ENCODE results near the gene EPPIN.

EPPIN gene

GRCh38 chr20:45538209-45538799 is 8.9 kb downstream of the EPPIN start:
- no peak for DNase-seq (ENCODE audit: low read depth)

- no peak for DNase-seq (ENCODE audit: low read depth)
Observed at GRCh38 chr20:45527294-45527693, 19.9 kb downstream of the EPPIN start.

GRCh38 chr20:45523821-45524220 is 23.4 kb downstream of the EPPIN start:
- no peak for DNase-seq (ENCODE audit: low read depth)

- no peak for DNase-seq (ENCODE audit: low read depth)
Observed at GRCh38 chr20:45518282-45518681, 28.9 kb downstream of the EPPIN start.

- DNase-seq (ENCODE audit: low read depth) = no peak
Observed at GRCh38 chr20:45515147-45515913, 31.9 kb downstream of the EPPIN start, which contains the start of gene SPINT3. Gene SPINT3, minus strand, starts transcription at chr20:45515622. Its CDS starts 14 bp downstream, at chr20:45515608.

GRCh38 chr20:45510242-45510862 is 36.8 kb downstream of the EPPIN start:
- no peak for DNase-seq (ENCODE audit: low read depth)

- DNase-seq (ENCODE audit: low read depth) = no peak
Observed at GRCh38 chr20:45509091-45509490, 38.1 kb downstream of the EPPIN start.

- DNase-seq (ENCODE audit: low read depth) = no peak
Observed at GRCh38 chr20:45508068-45508886, 38.9 kb downstream of the EPPIN start.

GRCh38 chr20:45507011-45507820 is 40.0 kb downstream of the EPPIN start:
- no peak for DNase-seq (ENCODE audit: low read depth)

GRCh38 chr20:45506398-45506797 is 40.8 kb downstream of the EPPIN start:
- DNase-seq (ENCODE audit: low read depth) = no peak

GRCh38 chr20:45503403-45503802 is 43.8 kb downstream of the EPPIN start:
- DNase-seq (ENCODE audit: low read depth) = no peak

- DNase-seq (ENCODE audit: low read depth) = no peak
Observed at GRCh38 chr20:45502561-45502960, 44.6 kb downstream of the EPPIN start.

GRCh38 chr20:45501600-45501999 is 45.6 kb downstream of the EPPIN start:
- DNase-seq (ENCODE audit: low read depth) = no peak

GRCh38 chr20:45500022-45500421 is 47.2 kb downstream of the EPPIN start:
- no peak for DNase-seq (ENCODE audit: low read depth)

- no peak for DNase-seq (ENCODE audit: low read depth)
Observed at GRCh38 chr20:45497971-45498494, 49.2 kb downstream of the EPPIN start.

- no peak for DNase-seq (ENCODE audit: low read depth)
Observed at GRCh38 chr20:45496166-45496565, 51.0 kb downstream of the EPPIN start.

GRCh38 chr20:45495501-45495941 is 51.7 kb downstream of the EPPIN start:
- no peak for DNase-seq (ENCODE audit: low read depth)
